PC-3 (cell line): ENCODE data around the gene C11orf98. TPM values are rescaled to one million over a fixed set of nuclear protein-coding genes. Genes with fewer than 3 reads are reported as not detected.
A peak's percentile ranks its signal among the peaks of the same experiment; 100 is the strongest.

Experiments
- ATAC-seq: fragments of 200-7000 bp; cut with Tn5 transposase; 2 replicates; pipeline ENCODE4 v1.9.1; 2020; ENCODE audit warnings: mild to moderate bottlenecking, moderate library complexity
- BruUV-seq: library from RNA; stranded (reverse); fragments of 400-500 nt; replicated peaks from 2 replicates; lab custom pipeline; 2021; lab: Mats Ljungman, UMichigan
- CTCF ChIA-PET: fragments of 300-600 bp; sonication (Branson Sonifier 250); formaldehyde crosslinking; loops from one replicate; lab custom pipeline; 2022; ENCODE audit warnings: antibody characterized with exemption; lab: Charles Lee
- POLR2A ChIA-PET: fragments of 300-600 bp; sonication (Branson Sonifier 250); formaldehyde crosslinking; loops from one replicate; lab custom pipeline; 2022; ENCODE audit warnings: antibody characterized with exemption; ENCODE audit not compliant: unreplicated experiment; lab: Charles Lee
- DNase-seq: peaks from one replicate; pipeline ENCODE4 v3.0.0-alpha.2; 2015
- H2AFZ ChIP-seq: fragments of 300-600 bp; sonication (generic); 2 replicates; pipeline ENCODE4 v1.6.0; 2016; ENCODE audit warnings: antibody characterized with exemption, low read length
- H3F3A ChIP-seq: fragments of 300-600 bp; sonication (generic); one replicate; pipeline ENCODE4 v1.6.0; 2017; ENCODE audit warnings: antibody characterized with exemption, low read length, control low read depth, mild to moderate bottlenecking; ENCODE audit not compliant: unreplicated experiment
- H3K27ac ChIP-seq: fragments of 300-600 bp; sonication (generic); 2 replicates; pipeline ENCODE4 v1.5.1; 2016; ENCODE audit warnings: mild to moderate bottlenecking, low read length
- H3K27me3 ChIP-seq: fragments of 300-600 bp; sonication (generic); 2 replicates; pipeline ENCODE4 v1.6.1; 2016; ENCODE audit warnings: low read length, mixed read lengths
- H3K36me3 ChIP-seq: fragments of 300-600 bp; sonication (generic); 2 replicates; pipeline ENCODE4 v1.6.1; 2016; ENCODE audit warnings: low read depth, mixed run types, low read length, mixed read lengths
- H3K4me1 ChIP-seq: fragments of 300-600 bp; sonication (generic); 2 replicates; pipeline ENCODE4 v1.5.1; 2016; ENCODE audit warnings: low read length; ENCODE audit not compliant: insufficient read depth
- H3K4me2 ChIP-seq: fragments of 300-600 bp; sonication (generic); 2 replicates; pipeline ENCODE4 v1.6.0; 2016; ENCODE audit warnings: low read length
- H3K4me3 ChIP-seq: fragments of 300-600 bp; sonication (generic); 2 replicates; pipeline ENCODE4 v1.5.1; 2016; ENCODE audit warnings: mild to moderate bottlenecking, low read length, mixed read lengths
- H3K79me2 ChIP-seq: fragments of 300-600 bp; sonication (generic); 2 replicates; pipeline ENCODE4 v1.6.1; 2017; ENCODE audit warnings: low read length, mixed read lengths
- H3K9ac ChIP-seq: fragments of 300-600 bp; sonication (generic); 2 replicates; pipeline ENCODE4 v1.6.0; 2016; ENCODE audit warnings: mild to moderate bottlenecking, low read length
- H3K9me2 ChIP-seq: fragments of 300-600 bp; sonication (generic); replicated peaks from 2 replicates; pipeline ENCODE4 v1.6.1; 2016; ENCODE audit warnings: mixed run types, low read length, mixed read lengths
- H3K9me3 ChIP-seq: fragments of 300-600 bp; sonication (generic); 2 replicates; pipeline ENCODE4 v1.6.1; 2016; ENCODE audit warnings: low read length, mixed read lengths
- H4K20me1 ChIP-seq: fragments of 300-600 bp; sonication (generic); 2 replicates; pipeline ENCODE4 v1.6.1; 2016; ENCODE audit warnings: low read length, mixed read lengths
- EZH2 ChIP-seq: fragments of 300-600 bp; sonication (generic); IDR thresholded peaks from one replicate; pipeline ENCODE4 v1.6.1; 2017; ENCODE audit warnings: antibody characterized with exemption, mild to moderate bottlenecking, low read length; ENCODE audit not compliant: unreplicated experiment
- EZH2phosphoT487 ChIP-seq: fragments of 300-600 bp; sonication (generic); IDR thresholded peaks from 2 replicates; pipeline ENCODE4 v1.6.1; 2018; ENCODE audit warnings: mild to moderate bottlenecking, antibody characterized with exemption, low read length, borderline replicate concordance
- intact Hi-C: fragments of 100-400 bp; cut with micrococcal nuclease; formaldehyde crosslinking; loops from 2 replicates; pipeline ENCODE4 v1.9.0; 2023
- total RNA-seq: library from RNA; depleted of rRNA; stranded (reverse); fragments of >200 nt; gene quantifications from 2 replicates; pipeline ENCODE4 v1.2.3, GENCODE V29; 2014
- TF ChIP-seq, protein P1 (sequence below): fragments of 300-600 bp; sonication (generic); conservative IDR thresholded peaks from 2 replicates; pipeline ENCODE4 v1.5.1; 2017; ENCODE audit warnings: antibody characterized with exemption, low read depth, mild to moderate bottlenecking, low read length

The C11orf98 gene
- total RNA-seq, 1 experiment from 2014 or later, result 302 TPM

DNA sequence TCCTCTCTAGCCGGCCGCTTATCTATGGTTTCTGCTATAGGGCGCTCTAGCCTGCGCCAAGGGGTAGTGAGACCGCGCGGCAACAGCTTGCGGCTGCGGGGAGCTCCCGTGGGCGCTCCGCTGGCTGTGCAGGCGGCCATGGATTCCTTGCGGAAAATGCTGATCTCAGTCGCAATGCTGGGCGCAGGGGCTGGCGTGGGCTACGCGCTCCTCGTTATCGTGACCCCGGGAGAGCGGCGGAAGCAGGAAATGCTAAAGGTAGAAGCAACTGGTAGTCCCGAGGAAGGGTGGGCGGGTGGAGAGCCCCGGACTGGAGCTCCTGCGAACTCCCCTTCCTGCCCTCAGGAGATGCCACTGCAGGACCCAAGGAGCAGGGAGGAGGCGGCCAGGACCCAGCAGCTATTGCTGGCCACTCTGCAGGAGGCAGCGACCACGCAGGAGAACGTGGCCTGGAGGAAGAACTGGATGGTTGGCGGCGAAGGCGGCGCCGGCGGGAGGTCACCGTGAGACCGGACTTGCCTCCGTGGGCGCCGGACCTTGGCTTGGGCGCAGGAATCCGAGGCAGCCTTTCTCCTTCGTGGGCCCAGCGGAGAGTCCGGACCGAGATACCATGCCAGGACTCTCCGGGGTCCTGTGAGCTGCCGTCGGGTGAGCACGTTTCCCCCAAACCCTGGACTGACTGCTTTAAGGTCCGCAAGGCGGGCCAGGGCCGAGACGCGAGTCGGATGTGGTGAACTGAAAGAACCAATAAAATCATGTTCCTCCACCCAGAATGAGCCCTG, 6.8 kb upstream of the C11orf98 start, which contains the start of the genes LBHD1 and UQCC3:
Gene LBHD1 (minus strand): TSS at position 660 of the 782 bp plus-strand sequence. CDS start 2,236 bp downstream, outside the sequence.
Gene UQCC3 (plus strand): TSS at position 66 of the 782 bp plus-strand sequence. CDS start 73 bp downstream, at position 139.
- peaks cover 8% of the 10 kb centered on the region for H3K36me3 ChIP-seq
- POLR2A ChIA-PET, result interaction anchor here (0.6 to 1.3 kb wide), 4 partner anchors 9 to 80 kb away, joined by 3 to 7 read pairs (median 4); partner anchors contain the start of genes HNRNPUL2 and TUT1
- intact Hi-C loops, result loop anchor here (5.0 kb wide), 1 partner anchor 69 kb away; the partner anchor contains the start of gene MTA2

DNA sequence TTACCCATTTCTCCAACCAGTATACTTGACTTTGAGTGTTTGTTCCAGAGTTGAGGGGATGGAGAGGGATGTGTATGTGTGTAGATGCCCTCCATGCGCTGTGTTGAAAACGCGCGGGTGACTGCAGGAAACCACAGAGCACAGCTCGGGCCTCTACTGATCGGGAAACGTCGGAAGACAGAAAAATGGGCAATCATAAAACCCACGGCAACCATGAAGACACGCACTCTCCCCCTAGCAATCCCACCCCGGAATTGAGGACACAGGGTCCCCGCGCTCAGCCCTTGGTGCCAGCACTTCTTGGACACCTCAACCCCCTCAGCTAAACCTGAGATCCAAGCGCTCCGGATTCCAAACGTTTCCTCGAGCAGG, 6.2 kb upstream of the C11orf98 start:
- Histone ChIP-seq H3K79me2 (peaks cover 74% of the 10 kb centered on the region), H3K4me3 (peak overlapping the region; percentile 92), H3K9ac (peak overlapping the region; percentile 91), H3K27me3 (no peaks in the 10 kb centered on the region), H3K4me1 (peaks cover 43% of the 10 kb centered on the region), H4K20me1 (peaks cover 7% of the 10 kb centered on the region; the same call in 1 of the 2 replicates), H3K4me2 (peak overlapping the region; percentile 85), H2AFZ (peak overlapping the region; percentile 83), H3K9me2 (no peaks in the 10 kb centered on the region), H3K9me3 (no peaks in the 10 kb centered on the region), H3F3A (peaks cover 13% of the 10 kb centered on the region), H3K36me3 (peaks cover 14% of the 10 kb centered on the region), H3K27ac (peak overlapping the region; percentile 80)
- intact Hi-C loops, result loop anchor here (5.0 kb wide), 1 partner anchor 69 kb away; the partner anchor contains the start of gene MTA2
- no TSS peak for BruUV-seq
- ChIA-PET CTCF (interaction anchor here (0.5 to 0.7 kb wide), 2 partner anchors 15 to 210 kb away, joined by 3 read pairs; partner anchors contain the start of gene SLC3A2), POLR2A (interaction anchor here (0.6 to 1.3 kb wide), 4 partner anchors 10 to 80 kb away, joined by 3 to 7 read pairs (median 4); partner anchors contain the start of genes HNRNPUL2 and TUT1)
- DNase-seq (no peak), ATAC-seq (peak; percentile 11)
- TF ChIP-seq, protein P1, sequence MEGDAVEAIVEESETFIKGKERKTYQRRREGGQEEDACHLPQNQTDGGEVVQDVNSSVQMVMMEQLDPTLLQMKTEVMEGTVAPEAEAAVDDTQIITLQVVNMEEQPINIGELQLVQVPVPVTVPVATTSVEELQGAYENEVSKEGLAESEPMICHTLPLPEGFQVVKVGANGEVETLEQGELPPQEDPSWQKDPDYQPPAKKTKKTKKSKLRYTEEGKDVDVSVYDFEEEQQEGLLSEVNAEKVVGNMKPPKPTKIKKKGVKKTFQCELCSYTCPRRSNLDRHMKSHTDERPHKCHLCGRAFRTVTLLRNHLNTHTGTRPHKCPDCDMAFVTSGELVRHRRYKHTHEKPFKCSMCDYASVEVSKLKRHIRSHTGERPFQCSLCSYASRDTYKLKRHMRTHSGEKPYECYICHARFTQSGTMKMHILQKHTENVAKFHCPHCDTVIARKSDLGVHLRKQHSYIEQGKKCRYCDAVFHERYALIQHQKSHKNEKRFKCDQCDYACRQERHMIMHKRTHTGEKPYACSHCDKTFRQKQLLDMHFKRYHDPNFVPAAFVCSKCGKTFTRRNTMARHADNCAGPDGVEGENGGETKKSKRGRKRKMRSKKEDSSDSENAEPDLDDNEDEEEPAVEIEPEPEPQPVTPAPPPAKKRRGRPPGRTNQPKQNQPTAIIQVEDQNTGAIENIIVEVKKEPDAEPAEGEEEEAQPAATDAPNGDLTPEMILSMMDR, result no peak

More for the DNA sequence above, 6.8 kb upstream of the C11orf98 start, which contains the start of the genes LBHD1 and UQCC3:
- BruUV-seq, result TSS peak; percentile 52
- Histone ChIP-seq H3F3A (peaks cover 11% of the 10 kb centered on the region), H3K27me3 (no peaks in the 10 kb centered on the region), H3K4me3 (peak within 1 kb of the TSS; percentile 92), H2AFZ (peak within 1 kb of the TSS; percentile 83), H3K9ac (peak within 1 kb of the TSS; percentile 91), H3K9me2 (no peaks in the 10 kb centered on the region), H3K27ac (peak within 1 kb of the TSS; percentile 80), H3K4me2 (peak within 1 kb of the TSS; percentile 85), H3K4me1 (peaks cover 40% of the 10 kb centered on the region), H4K20me1 (peaks cover under 1% of the 10 kb centered on the region; the same call in 1 of the 2 replicates), H3K79me2 (peaks cover 74% of the 10 kb centered on the region), H3K9me3 (no peaks in the 10 kb centered on the region)
- ATAC-seq, result peak; percentile 72
- TF ChIP-seq EZH2phosphoT487, result no peak
- no peak for TF ChIP-seq EZH2
- TF ChIP-seq, protein P1, result no peak
- DNase-seq, result peak; percentile 90
- CTCF ChIA-PET, result interaction anchor here (0.6 to 0.7 kb wide), 3 partner anchors 16 to 186 kb away, joined by 3 to 10 read pairs (median 4); partner anchors contain the start of gene HNRNPUL2
